Skin epidermis (tissue), 12 donors: Measurements from ENCODE around the gene HEPHL1.

Experiments
- H3K27ac ChIP-seq, 21 experiments: fragments of 200-600 bp; sonication (generic) in 11 of 21; one replicate each; pipeline ENCODE4 v1.5.0; 2020; ENCODE audit warnings: mild to moderate bottlenecking in 3 of 21, inconsistent platforms in 2 of 21, moderate library complexity in 2 of 21
- H3K4me3 ChIP-seq, 7 experiments: fragments of 200-600 bp; sonication (generic) in 2 of 7; one replicate each; pipeline ENCODE4 v1.5.0; 2020; ENCODE audit warnings: inconsistent platforms in 2 of 7, mild to moderate bottlenecking in 2 of 7, moderate library complexity in 1 of 7

The HEPHL1 gene

GRCh38 chr11:94125407-94126115 is 104.4 kb downstream of the HEPHL1 start:
- Histone ChIP-seq H3K4me3 (no peak overlapping the region), H3K27ac (no peak overlapping the region)

- Histone ChIP-seq H3K27ac (peak overlapping the region in 12 of 21 experiments; percentile 80 to 98 (median 94)), H3K4me3 (peak overlapping the region in 2 of 7 experiments; percentile 84 to 88)
Observed at GRCh38 chr11:94127638-94128037, 106.5 kb downstream of the HEPHL1 start.

GRCh38 chr11:94128291-94128745 is 107.2 kb downstream of the HEPHL1 start:
- Histone ChIP-seq H3K27ac (peak overlapping the region; percentile 8 to 98 (median 92)), H3K4me3 (peak overlapping the region; percentile 69 to 94 (median 84))

- Histone ChIP-seq H3K27ac (peak within 1 kb of the TSS; percentile 70 to 98 (median 92)), H3K4me3 (peak within 1 kb of the TSS; percentile 69 to 94 (median 84))
Observed at GRCh38 chr11:94128746-94129511, 107.8 kb downstream of the HEPHL1 start, which contains the start of gene PANX1. Gene PANX1, plus strand, starts transcription at chr11:94128841. Its CDS starts 472 bp downstream, at chr11:94129313.

GRCh38 chr11:94129512-94130297 is 108.6 kb downstream of the HEPHL1 start:
- Histone ChIP-seq H3K4me3 (peak overlapping the region; percentile 69 to 94 (median 84)), H3K27ac (peak overlapping the region; percentile 70 to 98 (median 92))

- Histone ChIP-seq H3K27ac (peak overlapping the region in 20 of 21 experiments; percentile 80 to 98 (median 92)), H3K4me3 (peak overlapping the region; percentile 69 to 94 (median 84))
Observed at GRCh38 chr11:94130298-94131046, 109.3 kb downstream of the HEPHL1 start.

GRCh38 chr11:94131047-94131717 is 110.0 kb downstream of the HEPHL1 start:
- Histone ChIP-seq H3K27ac (peak overlapping the region in 17 of 21 experiments; percentile 35 to 97 (median 92)), H3K4me3 (peak overlapping the region; percentile 8 to 94 (median 78))

GRCh38 chr11:94131718-94132115 is 110.6 kb downstream of the HEPHL1 start:
- H3K27ac ChIP-seq, result peak overlapping the region in 15 of 21 experiments; percentile 5 to 97 (median 92)
- H3K4me3 ChIP-seq, result peak overlapping the region in 1 of 7 experiments; percentile 84

GRCh38 chr11:94132152-94132558 is 111.0 kb downstream of the HEPHL1 start:
- H3K27ac ChIP-seq, result peak overlapping the region in 11 of 21 experiments; percentile 3 to 95 (median 79)
- H3K4me3 ChIP-seq, result peak overlapping the region in 1 of 7 experiments; percentile 84

- Histone ChIP-seq H3K27ac (peak overlapping the region in 10 of 21 experiments; percentile 3 to 90 (median 30)), H3K4me3 (no peak overlapping the region)
Observed at GRCh38 chr11:94132823-94133408, 111.8 kb downstream of the HEPHL1 start.

- Histone ChIP-seq H3K4me3 (no peak overlapping the region), H3K27ac (peak overlapping the region in 7 of 21 experiments; percentile 3 to 56 (median 35))
Observed at GRCh38 chr11:94133752-94134151, 112.6 kb downstream of the HEPHL1 start.

- H3K4me3 ChIP-seq, result no peak overlapping the region
- H3K27ac ChIP-seq, result peak overlapping the region in 20 of 21 experiments; percentile 39 to 91 (median 78)
Observed at GRCh38 chr11:94134651-94135512, 113.7 kb downstream of the HEPHL1 start.

- Histone ChIP-seq H3K4me3 (no peak overlapping the region), H3K27ac (no peak overlapping the region)
Observed at GRCh38 chr11:94139416-94139815, 118.3 kb downstream of the HEPHL1 start.

GRCh38 chr11:94140154-94140655 is 119.1 kb downstream of the HEPHL1 start:
- Histone ChIP-seq H3K27ac (peak overlapping the region in 1 of 21 experiments; percentile 3), H3K4me3 (no peak overlapping the region)

- H3K4me3 ChIP-seq, result no peak overlapping the region
- no peak overlapping the region for H3K27ac ChIP-seq
Observed at GRCh38 chr11:94141511-94142307, 120.6 kb downstream of the HEPHL1 start.
